A549 (cell line): ENCODE measurements around the gene DYNC1H1. TPM values are rescaled to one million over a fixed set of nuclear protein-coding genes. Genes with fewer than 3 reads are reported as not detected.

Experiments used
- ATAC-seq, 2 experiments: fragments of 200-7000 bp in 1 of 2; fragments of >200 bp in 1 of 2; cut with Nextera tagmentation in 1 of 2; cut with Tn5 transposase in 1 of 2; 3 replicates each; pipeline versions ENCODE4 v1.8.0 to v1.9.1; 2018 to 2020; ENCODE audit warnings: mild to moderate bottlenecking in 1 of 2, moderate library complexity in 1 of 2
- CTCF ChIA-PET: fragments of 300-600 bp; sonication (Branson Sonifier 250); formaldehyde crosslinking; extraction: SDS; loops from one replicate; lab custom pipeline; 2021; ENCODE audit warnings: antibody characterized with exemption, inconsistent platforms; lab: Yijun Ruan, JAX
- POLR2A ChIA-PET: fragments of 350-600 bp; formaldehyde crosslinking; extraction: SDS; loops from one replicate; lab custom pipeline; 2021; ENCODE audit warnings: antibody characterized with exemption, inconsistent platforms; lab: Yijun Ruan, JAX
- DNase-seq, 2 experiments: peaks; one replicate each; pipeline versions ENCODE4 v3.0.0 to v3.0.0-alpha.2; 2011 to 2016; ENCODE audit warnings: low read depth in 1 of 2, low spot score in 1 of 2
- FAIRE-seq: peaks from 2 replicates; lab custom pipeline; 2011; peaks lifted over from hg19 to GRCh38; lab: Jason Lieb, UNC
- H3K27ac ChIP-seq, 2 experiments: fragments of >200 bp; sonication (Bioruptor Twin); formaldehyde crosslinking; 3 replicates each; pipeline ENCODE4 v1.5.1; 2016 to 2017
- H3K4me1 ChIP-seq: fragments of >200 bp; sonication (Bioruptor Twin); formaldehyde crosslinking; 3 replicates; pipeline ENCODE4 v1.6.1; 2016
- H3K4me2 ChIP-seq: fragments of >200 bp; sonication (Bioruptor Twin); formaldehyde crosslinking; 3 replicates; pipeline ENCODE4 v1.6.1; 2016
- H3K4me3 ChIP-seq: fragments of >200 bp; sonication (Bioruptor Twin); formaldehyde crosslinking; 3 replicates; pipeline ENCODE4 v1.5.1; 2016
- H3K9me3 ChIP-seq: fragments of >200 bp; sonication (Bioruptor Twin); formaldehyde crosslinking; 3 replicates; pipeline ENCODE4 v1.6.1; 2016
- BHLHE40 ChIP-seq: IDR thresholded peaks from 2 replicates; pipeline ENCODE4 v1.6.1; 2012; ENCODE audit warnings: low read depth, low read length, inconsistent platforms
- CBX2 ChIP-seq: fragments of 200-600 bp; sonication (generic); IDR thresholded peaks from 2 replicates; pipeline ENCODE4 v1.6.1; 2016; ENCODE audit warnings: low read depth, mild to moderate bottlenecking, borderline replicate concordance
- CBX8 ChIP-seq: fragments of 200-600 bp; sonication (generic); IDR thresholded peaks from 2 replicates; pipeline ENCODE4 v1.6.1; 2016
- CHD4 ChIP-seq: fragments of 200-600 bp; sonication (generic); IDR thresholded peaks from 2 replicates; pipeline ENCODE4 v1.6.1; 2016; ENCODE audit warnings: antibody characterized with exemption, mild to moderate bottlenecking, borderline replicate concordance
- EHF ChIP-seq: fragments of 250-450 bp; sonication (Bioruptor Pico); IDR thresholded peaks from 2 replicates; pipeline ENCODE4 v1.5.0; 2020; ENCODE audit warnings: mild to moderate bottlenecking
- EHMT2 ChIP-seq: fragments of 200-600 bp; sonication (generic); IDR thresholded peaks from 2 replicates; pipeline ENCODE4 v1.6.1; 2016; ENCODE audit warnings: antibody characterized with exemption, low read depth, mild to moderate bottlenecking, moderate library complexity
- ESRRA ChIP-seq: fragments of 150-350 bp; IDR thresholded peaks from 2 replicates; pipeline ENCODE4 v1.6.1; 2014; ENCODE audit warnings: mild to moderate bottlenecking, low read length, borderline replicate concordance
- FOSL2 ChIP-seq, 2 experiments: fragments of 450-650 bp in 1 of 2; fragments of >200 bp in 1 of 2; sonication (Bioruptor Twin) in 1 of 2; formaldehyde crosslinking; IDR thresholded peaks; 2 replicates each; pipeline versions ENCODE4 v1.5.0 to v1.6.1; 2016 to 2020; ENCODE audit warnings: mild to moderate bottlenecking in 1 of 2, moderate library complexity in 1 of 2
- FOXS1 ChIP-seq: fragments of 250-450 bp; sonication (Bioruptor Pico); IDR thresholded peaks from 2 replicates; pipeline ENCODE4 v1.5.0; 2020; ENCODE audit warnings: mild to moderate bottlenecking, moderate library complexity
- GATA3 ChIP-seq: IDR thresholded peaks from 2 replicates; pipeline ENCODE4 v1.6.1; 2012; ENCODE audit warnings: borderline replicate concordance
- JUN ChIP-seq, 2 experiments: fragments of >200 bp; sonication (Bioruptor Twin); formaldehyde crosslinking; IDR thresholded peaks; 2 replicates in 1 of 2; 3 replicates in 1 of 2; pipeline ENCODE4 v1.6.1; 2016 to 2017
- JUNB ChIP-seq: fragments of >200 bp; sonication (Bioruptor Twin); formaldehyde crosslinking; IDR thresholded peaks from 2 replicates; pipeline ENCODE4 v1.6.1; 2016
- KDM5A ChIP-seq: fragments of 200-600 bp; sonication (generic); IDR thresholded peaks from 2 replicates; pipeline ENCODE4 v1.6.1; 2016; ENCODE audit warnings: antibody characterized with exemption, mild to moderate bottlenecking
- MAFK ChIP-seq: fragments of 450-650 bp; IDR thresholded peaks from 2 replicates; pipeline ENCODE4 v1.6.1; 2014; ENCODE audit not compliant: partially characterized antibody
- MAZ ChIP-seq: fragments of 150-350 bp; IDR thresholded peaks from 2 replicates; pipeline ENCODE4 v1.6.1; 2014; ENCODE audit warnings: antibody characterized with exemption, low read depth, low read length, borderline replicate concordance
- NFE2L2 ChIP-seq: fragments of 150-350 bp; conservative IDR thresholded peaks from 2 replicates; pipeline ENCODE4 v1.6.1; 2014; ENCODE audit warnings: low read length
- NR3C1 ChIP-seq: fragments of >200 bp; sonication (Bioruptor Twin); formaldehyde crosslinking; IDR thresholded peaks from 3 replicates; pipeline ENCODE4 v1.6.1; 2017
- POLR2A ChIP-seq: IDR thresholded peaks from 2 replicates; pipeline ENCODE4 v1.6.1; 2012; ENCODE audit warnings: mild to moderate bottlenecking, low read length
- RARB ChIP-seq: fragments of 250-450 bp; sonication (Bioruptor Pico); IDR thresholded peaks from 2 replicates; pipeline ENCODE4 v1.8.0; 2021; ENCODE audit warnings: mild to moderate bottlenecking, moderate library complexity
- RCOR1 ChIP-seq: fragments of 150-350 bp; IDR thresholded peaks from 2 replicates; pipeline ENCODE4 v1.6.1; 2014; ENCODE audit warnings: antibody characterized with exemption, low read length, low read depth
- RNF2 ChIP-seq: fragments of 200-600 bp; sonication (generic); IDR thresholded peaks from 2 replicates; pipeline ENCODE4 v1.6.1; 2016; ENCODE audit warnings: low read depth, mild to moderate bottlenecking, antibody characterized with exemption, moderate library complexity, borderline replicate concordance
- TFCP2L1 ChIP-seq: fragments of 250-450 bp; sonication (Bioruptor Pico); IDR thresholded peaks from 2 replicates; pipeline ENCODE4 v1.5.0; 2021; ENCODE audit warnings: mild to moderate bottlenecking
- TP53 ChIP-seq: fragments of 250-450 bp; sonication (Bioruptor Pico); IDR thresholded peaks from 2 replicates; pipeline ENCODE4 v1.5.0; 2021; ENCODE audit warnings: mild to moderate bottlenecking, moderate library complexity
- ZC3H11A ChIP-seq: fragments of 450-650 bp; IDR thresholded peaks from 2 replicates; pipeline ENCODE4 v1.6.1; 2014; ENCODE audit warnings: antibody characterized with exemption, mild to moderate bottlenecking
- ZSCAN20 ChIP-seq: fragments of 250-450 bp; sonication (Bioruptor Pico); IDR thresholded peaks from 2 replicates; pipeline ENCODE4 v1.8.0; 2022; ENCODE audit warnings: mild to moderate bottlenecking, moderate library complexity
- WGBS: methylation state at CpG from one replicate; pipeline ENCODE4 v1.1.6; 2017; ENCODE audit errors: missing lambda C conversion rate; 5-methylcytosine and 5-hydroxymethylcytosine counted together
- polyA plus RNA-seq, 4 experiments: library from polyadenylated mRNA; depleted of rRNA in 3 of 4; stranded (reverse); fragments of >200 nt; fragmentation: RNase III in 1 of 4; extraction: RNeasy Plus Mini Kit Qiagen cat#74134 plus additional on column Dnase treatment in 1 of 4; gene quantifications; 2 replicates in 3 of 4; 3 replicates in 1 of 4; pipeline ENCODE4 v1.2.3, GENCODE V29; 2011 to 2017
- TF ChIP-seq, protein P1 (sequence below): fragments of 250-450 bp; sonication (Bioruptor Pico); IDR thresholded peaks from 2 replicates; pipeline ENCODE4 v1.5.0; 2020; ENCODE audit warnings: low read depth, mild to moderate bottlenecking, moderate library complexity
- TF ChIP-seq, protein P2 (sequence below): fragments of 450-650 bp; IDR thresholded peaks from 2 replicates; pipeline ENCODE4 v1.6.1; 2014; ENCODE audit warnings: antibody characterized with exemption
- TF ChIP-seq, protein P3 (sequence below): fragments of >200 bp; sonication (Bioruptor Twin); formaldehyde crosslinking; IDR thresholded peaks from 3 replicates; pipeline ENCODE4 v1.6.1; 2016
- TF ChIP-seq, protein P4 (sequence below): fragments of 150-350 bp; IDR thresholded peaks from 2 replicates; pipeline ENCODE4 v1.6.1; 2014; ENCODE audit warnings: low read depth, mild to moderate bottlenecking, low read length
- TF ChIP-seq, protein P5 (sequence below): fragments of 200-600 bp; sonication (generic); IDR thresholded peaks from 2 replicates; pipeline ENCODE4 v1.6.1; 2016; ENCODE audit warnings: antibody characterized with exemption, mild to moderate bottlenecking, moderate library complexity
- TF ChIP-seq, protein P6 (sequence below): fragments of >200 bp; sonication (Bioruptor Twin); formaldehyde crosslinking; IDR thresholded peaks from 2 replicates; pipeline ENCODE4 v1.6.1; 2016

The DYNC1H1 gene
- polyA plus RNA-seq, 2 of the 4 experiments (the other 2 are of a cell fraction): 177 to 187 TPM

DNA sequence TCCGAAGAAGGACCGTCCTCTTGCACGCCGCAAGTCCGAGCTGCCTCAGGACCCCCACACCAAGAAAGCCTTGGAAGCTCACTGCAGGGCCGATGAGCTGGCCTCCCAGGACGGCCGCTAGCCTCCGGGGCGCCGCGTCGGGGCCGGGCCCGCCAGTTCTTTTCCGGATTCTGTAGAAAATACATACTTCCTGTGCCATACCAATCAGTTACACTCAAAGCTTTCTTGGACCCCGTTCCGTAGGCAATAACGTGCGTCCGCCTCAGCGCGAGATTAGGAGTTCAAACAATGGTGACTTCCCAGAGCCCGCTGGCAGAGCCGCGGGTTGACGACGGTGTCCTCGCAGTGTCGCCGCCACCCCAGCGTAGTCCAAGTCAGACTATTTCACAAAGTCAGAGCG lies 39.2 kb upstream of the DYNC1H1 start:
- no peak for ATAC-seq
- no peak overlapping the region for H3K4me2 ChIP-seq
- no peak overlapping the region for H3K4me3 ChIP-seq
- no peaks in the 10 kb centered on the region for H3K9me3 ChIP-seq
- H3K27ac ChIP-seq: no peak overlapping the region
- ChIA-PET CTCF (interaction anchor here (1.3 to 2.1 kb wide), 3 partner anchors 8 to 218 kb away, joined by 5 to 9 read pairs (median 5); no protein-coding TSS in a partner anchor), POLR2A (no interaction called here)
- no peak for DNase-seq
- 97% methylated on average over 33 of the region's 33 CpGs for WGBS
- H3K4me1 ChIP-seq: no peaks in the 10 kb centered on the region
- TF ChIP-seq, protein P1, sequence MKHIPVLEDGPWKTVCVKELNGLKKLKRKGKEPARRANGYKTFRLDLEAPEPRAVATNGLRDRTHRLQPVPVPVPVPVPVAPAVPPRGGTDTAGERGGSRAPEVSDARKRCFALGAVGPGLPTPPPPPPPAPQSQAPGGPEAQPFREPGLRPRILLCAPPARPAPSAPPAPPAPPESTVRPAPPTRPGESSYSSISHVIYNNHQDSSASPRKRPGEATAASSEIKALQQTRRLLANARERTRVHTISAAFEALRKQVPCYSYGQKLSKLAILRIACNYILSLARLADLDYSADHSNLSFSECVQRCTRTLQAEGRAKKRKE (CRISPR knock-in tag): no peak
- TF ChIP-seq CHD4: no peak
- TF ChIP-seq POLR2A: no peak
- TF ChIP-seq RNF2: no peak
- TF ChIP-seq NFE2L2: no peak
- no peak for TF ChIP-seq TP53 (CRISPR knock-in tag)
- no peak for TF ChIP-seq FOXS1
- TF ChIP-seq, protein P2, sequence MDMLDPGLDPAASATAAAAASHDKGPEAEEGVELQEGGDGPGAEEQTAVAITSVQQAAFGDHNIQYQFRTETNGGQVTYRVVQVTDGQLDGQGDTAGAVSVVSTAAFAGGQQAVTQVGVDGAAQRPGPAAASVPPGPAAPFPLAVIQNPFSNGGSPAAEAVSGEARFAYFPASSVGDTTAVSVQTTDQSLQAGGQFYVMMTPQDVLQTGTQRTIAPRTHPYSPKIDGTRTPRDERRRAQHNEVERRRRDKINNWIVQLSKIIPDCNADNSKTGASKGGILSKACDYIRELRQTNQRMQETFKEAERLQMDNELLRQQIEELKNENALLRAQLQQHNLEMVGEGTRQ: no peak
- no peak for TF ChIP-seq ZSCAN20 (CRISPR knock-in tag)
- TF ChIP-seq, protein P3, sequence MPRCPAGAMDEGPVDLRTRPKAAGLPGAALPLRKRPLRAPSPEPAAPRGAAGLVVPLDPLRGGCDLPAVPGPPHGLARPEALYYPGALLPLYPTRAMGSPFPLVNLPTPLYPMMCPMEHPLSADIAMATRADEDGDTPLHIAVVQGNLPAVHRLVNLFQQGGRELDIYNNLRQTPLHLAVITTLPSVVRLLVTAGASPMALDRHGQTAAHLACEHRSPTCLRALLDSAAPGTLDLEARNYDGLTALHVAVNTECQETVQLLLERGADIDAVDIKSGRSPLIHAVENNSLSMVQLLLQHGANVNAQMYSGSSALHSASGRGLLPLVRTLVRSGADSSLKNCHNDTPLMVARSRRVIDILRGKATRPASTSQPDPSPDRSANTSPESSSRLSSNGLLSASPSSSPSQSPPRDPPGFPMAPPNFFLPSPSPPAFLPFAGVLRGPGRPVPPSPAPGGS: no peak
- TF ChIP-seq, protein P4, sequence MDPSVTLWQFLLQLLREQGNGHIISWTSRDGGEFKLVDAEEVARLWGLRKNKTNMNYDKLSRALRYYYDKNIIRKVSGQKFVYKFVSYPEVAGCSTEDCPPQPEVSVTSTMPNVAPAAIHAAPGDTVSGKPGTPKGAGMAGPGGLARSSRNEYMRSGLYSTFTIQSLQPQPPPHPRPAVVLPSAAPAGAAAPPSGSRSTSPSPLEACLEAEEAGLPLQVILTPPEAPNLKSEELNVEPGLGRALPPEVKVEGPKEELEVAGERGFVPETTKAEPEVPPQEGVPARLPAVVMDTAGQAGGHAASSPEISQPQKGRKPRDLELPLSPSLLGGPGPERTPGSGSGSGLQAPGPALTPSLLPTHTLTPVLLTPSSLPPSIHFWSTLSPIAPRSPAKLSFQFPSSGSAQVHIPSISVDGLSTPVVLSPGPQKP: no peak
- TF ChIP-seq EHF (CRISPR knock-in tag): no peak
- TF ChIP-seq MAZ: no peak
- TF ChIP-seq CBX8: no peak
- no peak for FAIRE-seq

DNA sequence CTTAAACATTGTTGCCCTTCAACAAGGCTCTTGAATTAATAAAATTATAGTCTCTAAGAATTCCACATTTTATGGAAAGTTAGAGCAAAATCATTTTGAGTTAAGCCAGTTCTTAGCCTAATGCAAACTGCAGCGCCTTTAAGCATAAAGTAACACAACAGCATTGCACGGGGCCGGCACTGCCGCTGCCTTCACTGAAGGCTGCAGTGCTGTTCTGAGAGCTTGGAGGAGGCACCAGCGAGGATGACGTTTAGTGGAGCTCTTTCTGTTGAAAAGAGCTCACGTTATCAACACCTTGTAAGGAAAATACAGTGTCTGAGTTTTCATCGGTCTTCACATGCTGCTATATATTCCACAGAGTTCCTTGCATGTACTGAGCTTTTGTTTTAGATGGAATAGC lies 38.3 kb upstream of the DYNC1H1 start:
- Histone ChIP-seq H3K4me1 (no peaks in the 10 kb centered on the region), H3K27ac (no peak overlapping the region), H3K4me3 (no peak overlapping the region), H3K9me3 (no peaks in the 10 kb centered on the region), H3K4me2 (no peak overlapping the region)
- DNase-seq: no peak
- no peak for FAIRE-seq
- 88% methylated on average over 8 of the region's 8 CpGs for WGBS
- ATAC-seq: no peak
- POLR2A ChIA-PET: no interaction called here
- CTCF ChIA-PET: interaction anchor here (0.6 to 2.1 kb wide), 3 partner anchors 122 to 219 kb away, joined by 3 to 9 read pairs (median 5); no protein-coding TSS in a partner anchor
- no peak for TF ChIP-seq CBX2
- TF ChIP-seq MAFK: no peak
- TF ChIP-seq TP53 (CRISPR knock-in tag): no peak
- TF ChIP-seq ZC3H11A: no peak
- TF ChIP-seq KDM5A: no peak
- TF ChIP-seq FOSL2 (IDR thresholded peaks at IDR 0.05): no peak
- no peak for TF ChIP-seq FOSL2 (CRISPR knock-in tag; IDR thresholded peaks at IDR 0.05)
- no peak for TF ChIP-seq TFCP2L1 (CRISPR knock-in tag)
- no peak for TF ChIP-seq JUN (IDR thresholded peaks at IDR 0.05)
- no peak for TF ChIP-seq RARB (CRISPR knock-in tag)
- no peak for TF ChIP-seq EHMT2
- TF ChIP-seq RCOR1: no peak
- no peak for TF ChIP-seq GATA3
- TF ChIP-seq, protein P5, sequence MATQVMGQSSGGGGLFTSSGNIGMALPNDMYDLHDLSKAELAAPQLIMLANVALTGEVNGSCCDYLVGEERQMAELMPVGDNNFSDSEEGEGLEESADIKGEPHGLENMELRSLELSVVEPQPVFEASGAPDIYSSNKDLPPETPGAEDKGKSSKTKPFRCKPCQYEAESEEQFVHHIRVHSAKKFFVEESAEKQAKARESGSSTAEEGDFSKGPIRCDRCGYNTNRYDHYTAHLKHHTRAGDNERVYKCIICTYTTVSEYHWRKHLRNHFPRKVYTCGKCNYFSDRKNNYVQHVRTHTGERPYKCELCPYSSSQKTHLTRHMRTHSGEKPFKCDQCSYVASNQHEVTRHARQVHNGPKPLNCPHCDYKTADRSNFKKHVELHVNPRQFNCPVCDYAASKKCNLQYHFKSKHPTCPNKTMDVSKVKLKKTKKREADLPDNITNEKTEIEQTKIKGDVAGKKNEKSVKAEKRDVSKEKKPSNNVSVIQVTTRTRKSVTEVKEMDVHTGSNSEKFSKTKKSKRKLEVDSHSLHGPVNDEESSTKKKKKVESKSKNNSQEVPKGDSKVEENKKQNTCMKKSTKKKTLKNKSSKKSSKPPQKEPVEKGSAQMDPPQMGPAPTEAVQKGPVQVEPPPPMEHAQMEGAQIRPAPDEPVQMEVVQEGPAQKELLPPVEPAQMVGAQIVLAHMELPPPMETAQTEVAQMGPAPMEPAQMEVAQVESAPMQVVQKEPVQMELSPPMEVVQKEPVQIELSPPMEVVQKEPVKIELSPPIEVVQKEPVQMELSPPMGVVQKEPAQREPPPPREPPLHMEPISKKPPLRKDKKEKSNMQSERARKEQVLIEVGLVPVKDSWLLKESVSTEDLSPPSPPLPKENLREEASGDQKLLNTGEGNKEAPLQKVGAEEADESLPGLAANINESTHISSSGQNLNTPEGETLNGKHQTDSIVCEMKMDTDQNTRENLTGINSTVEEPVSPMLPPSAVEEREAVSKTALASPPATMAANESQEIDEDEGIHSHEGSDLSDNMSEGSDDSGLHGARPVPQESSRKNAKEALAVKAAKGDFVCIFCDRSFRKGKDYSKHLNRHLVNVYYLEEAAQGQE: no peak
- no peak for TF ChIP-seq ZSCAN20 (CRISPR knock-in tag)
- no peak for TF ChIP-seq ESRRA
- TF ChIP-seq BHLHE40: no peak
- no peak for TF ChIP-seq NR3C1
- TF ChIP-seq, protein P6, sequence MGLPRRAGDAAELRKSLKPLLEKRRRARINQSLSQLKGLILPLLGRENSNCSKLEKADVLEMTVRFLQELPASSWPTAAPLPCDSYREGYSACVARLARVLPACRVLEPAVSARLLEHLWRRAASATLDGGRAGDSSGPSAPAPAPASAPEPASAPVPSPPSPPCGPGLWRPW: no peak
- TF ChIP-seq CBX8: no peak
- no peak for TF ChIP-seq JUNB
